SK-N-SH treated with all-trans-retinoic acid at 6 μM for 48 hours (cell line): ENCODE measurements around the gene KIF7.
A peak's percentile ranks its signal among the peaks of the same experiment; 100 is the strongest.

ENCODE experiments used
- ATAC-seq: fragments of 200-7000 bp; cut with Tn5 transposase; 3 replicates; pipeline ENCODE4 v1.9.1; 2020; ENCODE audit warnings: mild to moderate bottlenecking, moderate library complexity
- ARNTL ChIP-seq: fragments of 450-650 bp; formaldehyde crosslinking; IDR thresholded peaks from 2 replicates; pipeline ENCODE4 v1.5.0; 2020; ENCODE audit warnings: low read depth, mild to moderate bottlenecking, moderate library complexity, borderline replicate concordance
- BACH2 ChIP-seq: fragments of 250-450 bp; sonication (Bioruptor Pico); IDR thresholded peaks from 2 replicates; pipeline ENCODE4 v1.9.0; 2021; ENCODE audit warnings: mild to moderate bottlenecking, borderline replicate concordance
- CSDC2 ChIP-seq: fragments of 250-450 bp; sonication (Bioruptor Pico); IDR thresholded peaks from 2 replicates; pipeline ENCODE4 v1.5.0; 2020; ENCODE audit warnings: mild to moderate bottlenecking, moderate library complexity
- CSRNP3 ChIP-seq: fragments of 250-450 bp; sonication (Bioruptor Pico); IDR thresholded peaks from 2 replicates; pipeline ENCODE4 v1.5.1; 2021; ENCODE audit warnings: mild to moderate bottlenecking, moderate library complexity
- ESRRG ChIP-seq: fragments of 250-450 bp; sonication (Bioruptor Pico); IDR thresholded peaks from 2 replicates; pipeline ENCODE4 v1.6.1; 2021; ENCODE audit warnings: mild to moderate bottlenecking
- GLIS3 ChIP-seq: fragments of 250-450 bp; sonication (Bioruptor Pico); IDR thresholded peaks from 2 replicates; pipeline ENCODE4 v1.5.0; 2020; ENCODE audit warnings: mild to moderate bottlenecking, moderate library complexity
- ISL1 ChIP-seq: fragments of 250-450 bp; sonication (Bioruptor Pico); IDR thresholded peaks from 2 replicates; pipeline ENCODE4 v2.1.2; 2022; ENCODE audit warnings: mild to moderate bottlenecking, moderate library complexity
- OSR1 ChIP-seq: fragments of 250-450 bp; sonication (Bioruptor Pico); IDR thresholded peaks from 2 replicates; pipeline ENCODE4 v1.8.0; 2022; ENCODE audit warnings: moderate library complexity, mild to moderate bottlenecking, inconsistent platforms
- PATZ1 ChIP-seq: fragments of 250-450 bp; sonication (Bioruptor Pico); IDR thresholded peaks from 2 replicates; pipeline ENCODE4 v1.8.0; 2020; ENCODE audit warnings: mild to moderate bottlenecking, moderate library complexity, borderline replicate concordance
- PPARA ChIP-seq: fragments of 250-450 bp; sonication (Bioruptor Pico); IDR thresholded peaks from 2 replicates; pipeline ENCODE4 v1.5.0; 2020; ENCODE audit warnings: mild to moderate bottlenecking, borderline replicate concordance
- RARB ChIP-seq: fragments of 250-450 bp; sonication (Bioruptor Pico); IDR thresholded peaks from 2 replicates; pipeline ENCODE4 v1.8.0; 2021; ENCODE audit warnings: mild to moderate bottlenecking, moderate library complexity
- SNAI2 ChIP-seq: fragments of 250-450 bp; sonication (Bioruptor Pico); IDR thresholded peaks from 2 replicates; pipeline ENCODE4 v1.5.0; 2020; ENCODE audit warnings: mild to moderate bottlenecking, moderate library complexity
- TOX ChIP-seq: fragments of 250-450 bp; sonication (Bioruptor Pico); IDR thresholded peaks from 2 replicates; pipeline ENCODE4 v1.8.0; 2021; ENCODE audit warnings: mild to moderate bottlenecking, moderate library complexity, borderline replicate concordance
- TSHZ2 ChIP-seq: fragments of 250-450 bp; sonication (Bioruptor Pico); IDR thresholded peaks from 2 replicates; pipeline ENCODE4 v1.5.0; 2020; ENCODE audit warnings: mild to moderate bottlenecking, moderate library complexity
- ZC3H10 ChIP-seq: fragments of 250-450 bp; sonication (Bioruptor Pico); IDR thresholded peaks from 2 replicates; pipeline ENCODE4 v1.5.1; 2021; ENCODE audit warnings: mild to moderate bottlenecking, moderate library complexity
- ZFP3 ChIP-seq: fragments of 250-450 bp; sonication (Bioruptor Pico); IDR thresholded peaks from 2 replicates; pipeline ENCODE4 v1.5.0; 2020; ENCODE audit warnings: mild to moderate bottlenecking, moderate library complexity
- ZFP30 ChIP-seq: fragments of 450-650 bp; formaldehyde crosslinking; IDR thresholded peaks from 2 replicates; pipeline ENCODE4 v1.5.0; 2022; ENCODE audit warnings: mild to moderate bottlenecking, moderate library complexity
- ZNF565 ChIP-seq: fragments of 450-650 bp; formaldehyde crosslinking; conservative IDR thresholded peaks from 2 replicates; pipeline ENCODE4 v1.5.0; 2020; ENCODE audit warnings: low read depth, mild to moderate bottlenecking, moderate library complexity
- ZNF70 ChIP-seq: fragments of 450-650 bp; formaldehyde crosslinking; IDR thresholded peaks from 2 replicates; pipeline ENCODE4 v1.5.0; 2020; ENCODE audit warnings: mild to moderate bottlenecking, moderate library complexity
- ZNF8 ChIP-seq: fragments of 450-650 bp; formaldehyde crosslinking; IDR thresholded peaks from 2 replicates; pipeline ENCODE4 v1.5.0; 2020; ENCODE audit warnings: mild to moderate bottlenecking, moderate library complexity
- TF ChIP-seq, protein P1 (sequence below): fragments of 250-450 bp; sonication (Bioruptor Pico); IDR thresholded peaks from 2 replicates; pipeline ENCODE4 v1.8.0; 2021; ENCODE audit warnings: low read depth, mild to moderate bottlenecking, moderate library complexity, borderline replicate concordance

The KIF7 gene

GRCh38 chr15:89647191-89647851 lies 7.9 kb downstream of the KIF7 start (continued):
- TF ChIP-seq ZFP30: no peak
- no peak for TF ChIP-seq TOX (CRISPR knock-in tag)
- no peak for TF ChIP-seq CSRNP3 (CRISPR knock-in tag)
- TF ChIP-seq ISL1 (CRISPR knock-in tag): no peak
- TF ChIP-seq ZNF70 (CRISPR knock-in tag): no peak
- TF ChIP-seq GLIS3 (CRISPR knock-in tag): no peak
- TF ChIP-seq ZNF565: no peak

GRCh38 chr15:89646416-89647141 lies 8.7 kb downstream of the KIF7 start:
- peak; percentile 16; the same call in 2 of the 3 replicates for ATAC-seq
- no peak for TF ChIP-seq ZC3H10 (CRISPR knock-in tag)
- TF ChIP-seq OSR1 (CRISPR knock-in tag): no peak
- no peak for TF ChIP-seq RARB
- no peak for TF ChIP-seq CSDC2 (CRISPR knock-in tag)
- no peak for TF ChIP-seq ZNF8 (CRISPR knock-in tag)
- TF ChIP-seq TOX (CRISPR knock-in tag): no peak
- no peak for TF ChIP-seq ZFP3
- no peak for TF ChIP-seq ZFP30
- no peak for TF ChIP-seq ESRRG
- no peak for TF ChIP-seq SNAI2 (CRISPR knock-in tag)
- no peak for TF ChIP-seq PATZ1 (CRISPR knock-in tag)
- no peak for TF ChIP-seq ISL1 (CRISPR knock-in tag)
- TF ChIP-seq, protein P1, sequence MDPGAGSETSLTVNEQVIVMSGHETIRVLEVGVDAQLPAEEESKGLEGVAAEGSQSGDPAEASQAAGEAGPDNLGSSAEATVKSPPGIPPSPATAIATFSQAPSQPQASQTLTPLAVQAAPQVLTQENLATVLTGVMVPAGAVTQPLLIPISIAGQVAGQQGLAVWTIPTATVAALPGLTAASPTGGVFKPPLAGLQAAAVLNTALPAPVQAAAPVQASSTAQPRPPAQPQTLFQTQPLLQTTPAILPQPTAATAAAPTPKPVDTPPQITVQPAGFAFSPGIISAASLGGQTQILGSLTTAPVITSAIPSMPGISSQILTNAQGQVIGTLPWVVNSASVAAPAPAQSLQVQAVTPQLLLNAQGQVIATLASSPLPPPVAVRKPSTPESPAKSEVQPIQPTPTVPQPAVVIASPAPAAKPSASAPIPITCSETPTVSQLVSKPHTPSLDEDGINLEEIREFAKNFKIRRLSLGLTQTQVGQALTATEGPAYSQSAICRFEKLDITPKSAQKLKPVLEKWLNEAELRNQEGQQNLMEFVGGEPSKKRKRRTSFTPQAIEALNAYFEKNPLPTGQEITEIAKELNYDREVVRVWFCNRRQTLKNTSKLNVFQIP (CRISPR knock-in tag): no peak
- no peak for TF ChIP-seq GLIS3 (CRISPR knock-in tag)
- TF ChIP-seq BACH2: no peak
- no peak for TF ChIP-seq ZNF565
- TF ChIP-seq TSHZ2 (CRISPR knock-in tag): no peak
- no peak for TF ChIP-seq ZNF70 (CRISPR knock-in tag)
- no peak for TF ChIP-seq ARNTL (CRISPR knock-in tag)

DNA sequence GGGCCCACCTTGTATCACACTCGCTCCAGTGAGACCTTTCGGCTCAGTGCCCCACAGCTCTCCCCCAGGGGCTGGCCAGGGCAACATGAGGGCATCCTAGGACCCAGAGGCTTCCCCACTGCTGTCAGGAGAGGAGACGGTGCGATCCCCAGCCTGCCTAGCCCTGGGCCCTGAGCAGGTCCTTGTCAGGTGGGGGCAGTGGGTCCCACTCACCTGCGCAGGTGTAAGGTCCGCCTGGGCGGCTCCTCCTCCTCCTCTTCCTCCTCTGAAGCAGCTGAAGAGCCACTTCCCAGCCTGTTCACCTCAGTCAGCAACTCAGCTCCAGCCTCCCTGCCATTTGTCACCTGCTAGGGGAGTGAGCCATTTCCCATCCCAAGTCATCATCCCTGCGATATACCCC lies 9.6 kb downstream of the KIF7 start:
- ATAC-seq: no peak
- no peak for TF ChIP-seq ZNF70 (CRISPR knock-in tag)
- no peak for TF ChIP-seq PPARA (CRISPR knock-in tag)
- no peak for TF ChIP-seq CSRNP3 (CRISPR knock-in tag)
- TF ChIP-seq ZC3H10 (CRISPR knock-in tag): no peak
- no peak for TF ChIP-seq TOX (CRISPR knock-in tag)
- TF ChIP-seq, all 23 proteins: peak for 0
